HEK293T (cell line): Measurements from ENCODE around the gene CNTN5.

Experiments
- BHLHE40 ChIP-seq: fragments of 450-650 bp; IDR thresholded peaks from 2 replicates; pipeline ENCODE4 v1.6.1; 2016; ENCODE audit warnings: mild to moderate bottlenecking, moderate library complexity, borderline replicate concordance
- FOXA1 ChIP-seq: fragments of 450-650 bp; IDR thresholded peaks from 2 replicates; pipeline ENCODE4 v1.6.1; 2016; ENCODE audit warnings: mild to moderate bottlenecking
- FOXK2 ChIP-seq: fragments of 450-650 bp; IDR thresholded peaks from 2 replicates; pipeline ENCODE4 v1.6.1; 2016; ENCODE audit warnings: mild to moderate bottlenecking
- FOXM1 ChIP-seq: fragments of 450-650 bp; IDR thresholded peaks from 2 replicates; pipeline ENCODE4 v1.6.1; 2017; ENCODE audit warnings: mild to moderate bottlenecking, borderline replicate concordance
- L3MBTL2 ChIP-seq: fragments of 450-650 bp; conservative IDR thresholded peaks from 2 replicates; pipeline ENCODE4 v1.6.1; 2016; ENCODE audit warnings: mild to moderate bottlenecking
- LEF1 ChIP-seq: fragments of 450-650 bp; IDR thresholded peaks from 2 replicates; pipeline ENCODE4 v1.6.1; 2017; ENCODE audit warnings: mild to moderate bottlenecking, borderline replicate concordance
- SUZ12 ChIP-seq: fragments of 450-650 bp; IDR thresholded peaks from 2 replicates; pipeline ENCODE4 v1.6.1; 2016; ENCODE audit warnings: mild to moderate bottlenecking
- TARDBP ChIP-seq: fragments of 450-650 bp; IDR thresholded peaks from 2 replicates; pipeline ENCODE4 v1.6.1; 2016

DNA sequence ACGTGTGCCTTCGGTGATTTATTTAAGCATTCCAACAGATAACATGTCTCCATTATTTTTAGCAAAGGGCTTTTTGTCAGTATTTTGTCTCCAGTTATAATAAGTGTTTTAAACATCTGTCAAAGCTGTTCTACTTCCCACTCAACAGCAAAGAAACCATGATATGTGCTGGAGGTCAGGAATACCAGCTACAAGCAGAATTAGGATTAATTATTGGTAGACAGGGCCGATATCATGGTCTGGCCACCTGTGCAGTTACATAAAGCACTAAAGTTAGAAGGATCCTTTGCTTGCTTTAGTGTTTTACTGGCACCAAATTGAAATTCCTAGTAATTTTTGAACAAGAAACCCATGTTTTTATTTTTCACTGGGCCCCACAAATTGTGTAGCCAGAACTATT lies 1075.1 kb downstream of the CNTN5 start:
- TF ChIP-seq SUZ12 = no peak
- TF ChIP-seq FOXM1 = no peak
- no peak for TF ChIP-seq BHLHE40
- no peak for TF ChIP-seq TARDBP
- TF ChIP-seq LEF1 = no peak
- TF ChIP-seq FOXA1 = no peak
- TF ChIP-seq FOXK2 = no peak
- TF ChIP-seq L3MBTL2 = no peak
